ENCODE measurements around the gene HSPH1. TPM values are rescaled to one million over a fixed set of nuclear protein-coding genes. Genes with fewer than 3 reads are reported as not detected.

HSPH1 gene
- total and polyA plus RNA-seq, 2 of the 13 experiments (the other 11 are each of a cell fraction or from before 2014, with no cell fraction given): 13.0 to 62.9 TPM

GRCh38 chr13:31162151-31163008 is 676 bp upstream of the HSPH1 start (continued):
- TF ChIP-seq CSRNP2 (CRISPR knock-in tag; conservative IDR thresholded peaks at IDR 0.05; ENCODE audit: low read depth) (no peak), ZNF607 (CRISPR knock-in tag; IDR thresholded peaks at IDR 0.05; ENCODE audit: borderline replicate concordance) (no peak), PPARG (CRISPR knock-in tag; conservative IDR thresholded peaks at IDR 0.05) (no peak), ZNF547 (CRISPR knock-in tag; IDR thresholded peaks at IDR 0.05) (no peak), ZSCAN12 (CRISPR knock-in tag; IDR thresholded peaks at IDR 0.05) (no peak), PCBP2 (optimal IDR thresholded peaks at IDR 0.05; ENCODE audit: low read depth, low read length, poor library complexity, severe bottlenecking) (no peak), ZNF564 (CRISPR knock-in tag; IDR thresholded peaks at IDR 0.05) (no peak), ATF7 (IDR thresholded peaks at IDR 0.05) (peak; percentile 98), ATF7 (CRISPR knock-in tag; IDR thresholded peaks at IDR 0.05) (0 out of 2 replicates have a peak, but pooled peaks have one; percentile 37), PRPF4 (IDR thresholded peaks at IDR 0.05; ENCODE audit: low read depth, low read length, poor library complexity, severe bottlenecking) (no peak), UBTF (CRISPR knock-in tag; IDR thresholded peaks at IDR 0.05) (no peak), KDM4B (CRISPR knock-in tag; IDR thresholded peaks at IDR 0.05) (no peak), SCMH1 (CRISPR knock-in tag; IDR thresholded peaks at IDR 0.05; ENCODE audit: borderline replicate concordance) (no peak), HDAC6 (IDR thresholded peaks at IDR 0.05; ENCODE audit: low read depth, low read length) (no peak), RARA (CRISPR knock-in tag; IDR thresholded peaks at IDR 0.05) (no peak), ZNF567 (CRISPR knock-in tag; IDR thresholded peaks at IDR 0.05; ENCODE audit: borderline replicate concordance) (no peak), ELF1 (CRISPR knock-in tag; IDR thresholded peaks at IDR 0.05) (no peak; the same call in none of the 2 replicates), FOXO1 (CRISPR knock-in tag; IDR thresholded peaks at IDR 0.05) (peak; percentile 28; the same call in 1 of the 2 replicates), ZNF614 (CRISPR knock-in tag; IDR thresholded peaks at IDR 0.05; ENCODE audit: borderline replicate concordance) (no peak), HNRNPUL1 (IDR thresholded peaks at IDR 0.05; ENCODE audit: low read depth, low read length) (no peak), HMGA1 (CRISPR knock-in tag; conservative IDR thresholded peaks at IDR 0.05) (no peak), HIVEP1 (CRISPR knock-in tag; IDR thresholded peaks at IDR 0.05) (peak; percentile 50; the same call in 1 of the 2 replicates), YY1 (IDR thresholded peaks at IDR 0.05; ENCODE audit: insufficient read depth, insufficient replicate concordance, low read depth, low read length) (peak; percentile 38)
- TF ChIP-seq, protein P1, sequence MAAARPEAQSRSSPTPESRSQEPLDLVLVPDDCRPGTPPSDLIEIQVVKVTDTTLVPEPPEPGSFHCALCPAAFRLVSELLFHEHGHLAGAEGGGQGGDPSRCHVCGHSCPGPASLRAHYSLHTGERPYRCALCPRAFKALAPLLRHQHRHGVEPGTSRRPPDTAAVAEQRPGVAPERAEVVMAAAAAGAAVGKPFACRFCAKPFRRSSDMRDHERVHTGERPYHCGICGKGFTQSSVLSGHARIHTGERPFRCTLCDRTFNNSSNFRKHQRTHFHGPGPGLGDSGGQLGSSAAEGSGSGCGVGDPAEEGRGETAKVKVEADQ (CRISPR knock-in tag; IDR thresholded peaks at IDR 0.05; ENCODE audit: borderline replicate concordance): no peak
- TF ChIP-seq, protein P2, sequence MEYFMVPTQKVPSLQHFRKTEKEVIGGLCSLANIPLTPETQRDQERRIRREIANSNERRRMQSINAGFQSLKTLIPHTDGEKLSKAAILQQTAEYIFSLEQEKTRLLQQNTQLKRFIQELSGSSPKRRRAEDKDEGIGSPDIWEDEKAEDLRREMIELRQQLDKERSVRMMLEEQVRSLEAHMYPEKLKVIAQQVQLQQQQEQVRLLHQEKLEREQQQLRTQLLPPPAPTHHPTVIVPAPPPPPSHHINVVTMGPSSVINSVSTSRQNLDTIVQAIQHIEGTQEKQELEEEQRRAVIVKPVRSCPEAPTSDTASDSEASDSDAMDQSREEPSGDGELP (IDR thresholded peaks at IDR 0.05; ENCODE audit: borderline replicate concordance, low read depth): peak; percentile 97

All from HepG2 (cell line).